HCT116 (cell line): Measurements from ENCODE around the gene SPOCD1.

Experiments used
- CEBPB ChIP-seq: IDR thresholded peaks from 2 replicates; pipeline ENCODE4 v1.6.1; 2012; ENCODE audit warnings: low read depth
- EGR1 ChIP-seq: IDR thresholded peaks from 2 replicates; pipeline ENCODE4 v1.6.1; 2012; ENCODE audit warnings: low read depth
- EZH2 ChIP-seq: fragments of 200-600 bp; sonication (generic); IDR thresholded peaks from 2 replicates; pipeline ENCODE4 v1.6.1; 2017; ENCODE audit warnings: antibody characterized with exemption, mixed run types
- EZH2phosphoT487 ChIP-seq: fragments of 200-600 bp; IDR thresholded peaks from 2 replicates; pipeline ENCODE4 v1.6.1; 2018; ENCODE audit warnings: antibody characterized with exemption, borderline replicate concordance
- FOSL1 ChIP-seq: IDR thresholded peaks from 2 replicates; pipeline ENCODE4 v1.6.1; 2012; ENCODE audit warnings: low read depth
- JUND ChIP-seq: IDR thresholded peaks from 2 replicates; pipeline ENCODE4 v1.6.1; 2012
- POLR2A ChIP-seq: IDR thresholded peaks from 2 replicates; pipeline ENCODE4 v1.7.0; 2011; ENCODE audit warnings: borderline replicate concordance; ENCODE audit not compliant: insufficient read depth, insufficient read length; ENCODE audit errors: extremely low read depth
- POLR2AphosphoS5 ChIP-seq: IDR thresholded peaks from 2 replicates; pipeline ENCODE4 v1.6.1; 2011; ENCODE audit warnings: mild to moderate bottlenecking, low read depth, low read length, moderate library complexity
- SIN3A ChIP-seq: IDR thresholded peaks from 2 replicates; pipeline ENCODE4 v1.6.1; 2012; ENCODE audit warnings: low read depth
- YY1 ChIP-seq: IDR thresholded peaks from 2 replicates; pipeline ENCODE4 v1.6.1; 2011; ENCODE audit warnings: low read length, low read depth, moderate library complexity, mild to moderate bottlenecking; ENCODE audit not compliant: insufficient replicate concordance; ENCODE audit errors: extremely low read depth
- ZNF274 ChIP-seq: fragments of 200-500 bp; sonication (Bioruptor generic); IDR thresholded peaks from 2 replicates; pipeline ENCODE4 v1.6.1; 2014; ENCODE audit warnings: mild to moderate bottlenecking, low read depth, low read length, inconsistent platforms
- TF ChIP-seq, protein P1 (sequence below), 3 experiments: fragments of 200-600 bp in 1 of 3; sonication (generic) in 1 of 3; IDR thresholded peaks in 2 of 3; conservative IDR thresholded peaks in 1 of 3; 2 replicates each; pipeline ENCODE4 v1.5.1; 2012 to 2017; ENCODE audit warnings: low read depth in 2 of 3, low read length in 2 of 3, antibody characterized with exemption in 1 of 3, borderline replicate concordance in 1 of 3, control low read depth in 1 of 3, mild to moderate bottlenecking in 1 of 3, mixed read lengths in 1 of 3, mixed run types in 1 of 3, moderate library complexity in 1 of 3; ENCODE audit not compliant: insufficient read depth in 1 of 3
- TF ChIP-seq, protein P2 (sequence below): IDR thresholded peaks from 2 replicates; pipeline ENCODE4 v1.6.1; 2012
- TF ChIP-seq, protein P3 (sequence below): IDR thresholded peaks from 2 replicates; pipeline ENCODE4 v1.6.1; 2012

DNA sequence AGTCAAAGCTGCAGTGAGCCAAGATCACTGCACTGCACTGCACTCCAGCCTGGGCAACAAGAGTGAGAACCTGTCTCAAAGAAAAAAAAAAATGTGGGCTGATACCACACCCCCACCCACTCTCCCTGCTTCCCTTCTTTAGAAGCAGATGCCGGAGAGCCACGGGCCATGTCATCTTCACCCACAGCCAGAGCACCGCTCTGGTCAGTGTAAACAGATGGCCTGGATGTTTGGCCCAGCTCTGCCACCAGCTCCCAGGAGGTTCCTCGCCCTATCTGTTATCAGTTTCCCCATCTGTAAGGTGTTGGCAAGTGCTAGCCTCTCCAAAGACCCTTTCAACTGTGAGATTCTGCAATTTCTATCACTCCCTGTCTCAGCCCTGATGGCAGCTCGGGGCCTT, 39.8 kb downstream of the SPOCD1 start:
- TF ChIP-seq ZNF274 (no peak), POLR2AphosphoS5 (no peak), EZH2phosphoT487 (no peak), POLR2A (no peak), CEBPB (no peak), EZH2 (no peak), FOSL1 (no peak), SIN3A (no peak), YY1 (no peak), JUND (no peak), EGR1 (no peak)
- TF ChIP-seq, protein P1, sequence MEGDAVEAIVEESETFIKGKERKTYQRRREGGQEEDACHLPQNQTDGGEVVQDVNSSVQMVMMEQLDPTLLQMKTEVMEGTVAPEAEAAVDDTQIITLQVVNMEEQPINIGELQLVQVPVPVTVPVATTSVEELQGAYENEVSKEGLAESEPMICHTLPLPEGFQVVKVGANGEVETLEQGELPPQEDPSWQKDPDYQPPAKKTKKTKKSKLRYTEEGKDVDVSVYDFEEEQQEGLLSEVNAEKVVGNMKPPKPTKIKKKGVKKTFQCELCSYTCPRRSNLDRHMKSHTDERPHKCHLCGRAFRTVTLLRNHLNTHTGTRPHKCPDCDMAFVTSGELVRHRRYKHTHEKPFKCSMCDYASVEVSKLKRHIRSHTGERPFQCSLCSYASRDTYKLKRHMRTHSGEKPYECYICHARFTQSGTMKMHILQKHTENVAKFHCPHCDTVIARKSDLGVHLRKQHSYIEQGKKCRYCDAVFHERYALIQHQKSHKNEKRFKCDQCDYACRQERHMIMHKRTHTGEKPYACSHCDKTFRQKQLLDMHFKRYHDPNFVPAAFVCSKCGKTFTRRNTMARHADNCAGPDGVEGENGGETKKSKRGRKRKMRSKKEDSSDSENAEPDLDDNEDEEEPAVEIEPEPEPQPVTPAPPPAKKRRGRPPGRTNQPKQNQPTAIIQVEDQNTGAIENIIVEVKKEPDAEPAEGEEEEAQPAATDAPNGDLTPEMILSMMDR (IDR thresholded peaks at IDR 0.05 in 2 of 3, conservative IDR thresholded peaks at IDR 0.05 in 1 of 3; ENCODE audit: borderline replicate concordance in 1 of 3, insufficient read depth in 1 of 3, low read depth in 2 of 3, low read length in 2 of 3): no peak
- TF ChIP-seq, protein P2, sequence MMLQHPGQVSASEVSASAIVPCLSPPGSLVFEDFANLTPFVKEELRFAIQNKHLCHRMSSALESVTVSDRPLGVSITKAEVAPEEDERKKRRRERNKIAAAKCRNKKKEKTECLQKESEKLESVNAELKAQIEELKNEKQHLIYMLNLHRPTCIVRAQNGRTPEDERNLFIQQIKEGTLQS: no peak
- TF ChIP-seq, protein P3, sequence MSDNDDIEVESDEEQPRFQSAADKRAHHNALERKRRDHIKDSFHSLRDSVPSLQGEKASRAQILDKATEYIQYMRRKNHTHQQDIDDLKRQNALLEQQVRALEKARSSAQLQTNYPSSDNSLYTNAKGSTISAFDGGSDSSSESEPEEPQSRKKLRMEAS: no peak
